ENCODE data around the gene TEX35.

Gene TEX35

DNA sequence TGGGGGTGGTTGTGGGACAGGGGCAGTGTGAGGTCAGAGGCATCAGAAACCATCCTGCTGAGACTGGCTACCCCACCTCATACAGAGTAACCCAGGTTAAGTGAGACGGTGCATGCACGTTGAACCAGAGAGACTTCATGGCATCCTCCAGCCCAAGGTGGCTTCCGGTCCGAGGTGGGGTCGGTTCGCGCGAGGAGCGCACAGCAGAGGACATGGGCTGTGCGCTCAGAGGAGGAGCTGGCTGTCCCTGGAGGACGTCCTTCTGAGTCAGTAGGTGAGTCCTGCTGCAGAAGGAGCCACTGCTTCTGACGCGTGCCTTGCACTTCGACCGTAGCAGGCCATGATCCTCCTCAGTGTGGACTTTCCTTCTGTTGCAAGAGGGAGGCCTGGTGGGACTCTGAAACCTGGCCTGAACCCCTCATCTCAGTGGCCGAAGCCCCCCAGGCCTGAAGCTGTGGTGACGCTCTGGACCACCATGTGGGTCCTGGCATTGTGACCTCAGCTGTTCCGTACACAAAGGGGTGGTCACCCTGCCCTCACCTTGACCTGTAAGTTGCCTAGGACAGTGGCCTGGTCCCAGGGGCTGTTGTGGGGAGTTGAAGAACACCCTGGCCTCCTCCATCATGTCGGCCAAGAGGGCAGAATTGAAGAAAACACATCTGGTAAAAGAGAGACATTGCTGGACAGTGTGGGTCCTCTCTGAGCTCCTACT, at the start of gene TEX35:
TSS of gene TEX35 (plus strand) at position 544 of the 712 bp plus-strand sequence. CDS start at position 624, 80 bp downstream.
- no peak for DNase-seq (ENCODE audit: low spot score)

- DNase-seq (ENCODE audit: low spot score), result no peak
Observed at GRCh38 chr1:178464141-178464540, 48.8 kb upstream of the TEX35 start.

- DNase-seq (ENCODE audit: low spot score), result no peak
Observed at GRCh38 chr1:178464566-178464965, 48.3 kb upstream of the TEX35 start.

- no peak for DNase-seq (ENCODE audit: low spot score)
Observed at GRCh38 chr1:178465011-178465410, 47.9 kb upstream of the TEX35 start.

GRCh38 chr1:178467837-178468236, 45.1 kb upstream of the TEX35 start:
- DNase-seq (ENCODE audit: low spot score), result no peak

DNA sequence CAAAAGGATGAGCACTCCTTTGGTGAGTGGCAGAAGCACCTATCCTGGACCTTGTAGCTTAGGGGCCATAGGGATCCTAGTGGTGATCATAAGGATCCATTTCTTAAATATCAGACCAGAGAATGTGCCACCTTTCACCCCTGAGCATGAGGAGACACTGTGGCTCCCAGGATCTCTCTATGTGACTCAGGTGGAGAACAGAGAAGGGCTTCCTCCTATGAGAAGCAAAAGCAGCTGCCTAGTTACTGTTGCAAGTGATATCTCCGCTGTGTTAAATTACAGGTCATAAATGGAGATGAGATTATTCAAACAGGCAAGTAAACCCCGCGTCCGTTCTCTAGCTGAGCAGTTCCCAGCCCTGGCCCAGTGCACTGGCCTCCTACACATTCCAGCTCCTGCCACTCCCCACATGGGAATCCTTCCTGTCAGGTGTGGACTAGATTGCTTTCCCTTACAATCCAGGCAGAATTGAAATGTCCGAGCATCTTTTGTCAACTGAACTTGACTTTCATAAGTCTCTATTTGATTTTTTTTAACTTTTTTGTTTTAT, 42.4 kb upstream of the TEX35 start:
- DNase-seq (ENCODE audit: low spot score), result no peak

DNA sequence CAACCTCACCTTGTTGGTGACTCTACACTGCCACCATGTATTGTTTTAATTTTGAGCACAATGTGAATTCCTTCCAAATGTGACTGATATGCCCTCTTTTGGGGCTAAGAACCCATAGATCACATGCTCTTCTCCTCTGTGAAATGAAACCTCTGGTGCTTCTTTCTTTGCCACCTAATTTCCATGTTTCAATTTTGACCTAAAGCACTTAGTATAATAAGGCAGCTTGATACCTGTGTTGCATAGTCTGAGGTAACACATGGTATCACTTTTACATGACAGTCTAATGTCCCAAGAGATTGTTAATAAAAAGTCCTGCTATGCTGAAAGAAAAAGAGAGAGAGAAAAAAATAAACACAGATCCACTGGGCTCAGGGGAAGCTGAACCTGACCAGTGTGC, 40.4 kb upstream of the TEX35 start:
- no peak for DNase-seq (ENCODE audit: low spot score)

- DNase-seq (ENCODE audit: low spot score), result no peak
Observed at GRCh38 chr1:178477373-178477772, 35.5 kb upstream of the TEX35 start.

GRCh38 chr1:178477841-178478240, 35.1 kb upstream of the TEX35 start:
- DNase-seq (ENCODE audit: low spot score), result no peak

DNA sequence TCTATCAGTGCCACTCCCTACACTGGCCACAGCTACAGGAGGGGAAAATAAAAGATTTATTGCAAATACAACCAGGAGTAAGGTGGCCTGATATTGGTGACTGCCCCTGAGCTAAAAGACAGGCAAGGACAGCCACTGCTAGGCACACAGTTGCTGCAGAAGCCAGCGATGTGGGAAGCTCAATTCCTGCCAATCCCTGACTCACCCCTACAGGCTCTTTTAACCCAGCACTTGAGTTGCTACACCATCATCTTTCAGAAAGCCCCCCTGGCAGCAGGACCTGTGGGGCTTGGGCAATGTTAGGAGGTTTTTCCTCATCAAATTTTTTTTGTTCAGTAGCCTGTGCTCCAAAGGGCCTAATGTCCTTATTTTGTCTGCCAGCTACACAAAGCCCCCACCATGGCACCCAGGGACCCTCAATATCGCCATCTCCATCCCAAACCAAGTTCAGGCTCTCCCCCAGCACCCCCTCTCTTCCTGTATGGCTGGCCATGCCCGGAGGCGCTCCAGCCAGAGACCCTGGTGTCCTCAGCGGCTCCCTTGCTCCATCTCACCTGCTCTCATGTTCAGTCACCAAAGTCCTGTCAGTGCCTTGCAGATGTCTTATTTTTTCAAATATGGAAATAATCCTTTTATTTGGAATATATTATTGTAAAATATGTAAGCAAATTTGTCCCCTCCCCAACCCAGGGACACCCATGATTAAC, 29.5 kb upstream of the TEX35 start:
- DNase-seq (ENCODE audit: low spot score), result no peak

DNA sequence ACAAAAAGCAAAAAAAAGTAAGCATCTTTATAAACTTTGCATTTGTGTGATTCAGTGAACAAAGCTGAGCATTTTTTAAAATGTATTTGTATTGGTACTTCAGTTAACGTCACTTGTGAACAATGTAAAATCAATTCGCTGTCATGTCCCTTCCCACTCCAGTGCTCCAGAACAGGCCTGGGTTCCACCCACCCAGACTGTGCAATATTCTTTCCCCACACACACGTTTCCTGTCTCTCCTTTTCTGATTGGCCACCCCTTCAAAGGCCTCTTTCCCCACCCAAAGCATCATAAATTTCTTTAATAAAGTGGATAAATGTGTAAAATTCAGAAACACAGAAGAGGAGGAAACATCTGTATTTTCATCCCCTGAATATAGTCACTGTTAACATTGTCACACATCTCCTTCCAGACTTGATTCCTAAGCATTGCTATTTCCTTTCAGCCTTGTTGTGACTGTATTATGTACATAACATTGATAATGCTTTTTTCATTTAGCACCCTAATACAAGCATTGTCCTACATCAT, 28.1 kb upstream of the TEX35 start:
- DNase-seq (ENCODE audit: low spot score), result no peak

DNA sequence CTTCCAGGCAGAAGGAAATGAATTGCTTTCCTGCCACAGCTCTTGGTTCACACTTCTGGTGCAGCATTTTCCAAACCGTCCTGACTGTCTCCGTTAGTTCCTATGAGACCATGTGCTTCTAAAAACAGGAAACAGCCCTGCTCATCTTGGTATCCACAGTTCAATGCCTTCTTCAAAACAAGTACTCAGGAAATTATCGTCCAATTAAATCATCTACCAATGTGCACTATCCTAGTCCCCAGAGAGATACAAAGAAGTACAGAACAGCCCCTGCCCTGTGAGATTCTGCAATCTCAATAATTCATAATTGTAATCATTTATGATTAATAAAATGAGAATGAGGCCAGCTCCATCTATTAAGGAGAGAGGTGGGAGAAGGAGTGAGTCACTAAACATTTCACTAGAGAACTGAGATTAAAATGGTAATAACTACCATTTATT, 27.3 kb upstream of the TEX35 start:
- peak; percentile 7 for DNase-seq (ENCODE audit: low spot score)

DNA sequence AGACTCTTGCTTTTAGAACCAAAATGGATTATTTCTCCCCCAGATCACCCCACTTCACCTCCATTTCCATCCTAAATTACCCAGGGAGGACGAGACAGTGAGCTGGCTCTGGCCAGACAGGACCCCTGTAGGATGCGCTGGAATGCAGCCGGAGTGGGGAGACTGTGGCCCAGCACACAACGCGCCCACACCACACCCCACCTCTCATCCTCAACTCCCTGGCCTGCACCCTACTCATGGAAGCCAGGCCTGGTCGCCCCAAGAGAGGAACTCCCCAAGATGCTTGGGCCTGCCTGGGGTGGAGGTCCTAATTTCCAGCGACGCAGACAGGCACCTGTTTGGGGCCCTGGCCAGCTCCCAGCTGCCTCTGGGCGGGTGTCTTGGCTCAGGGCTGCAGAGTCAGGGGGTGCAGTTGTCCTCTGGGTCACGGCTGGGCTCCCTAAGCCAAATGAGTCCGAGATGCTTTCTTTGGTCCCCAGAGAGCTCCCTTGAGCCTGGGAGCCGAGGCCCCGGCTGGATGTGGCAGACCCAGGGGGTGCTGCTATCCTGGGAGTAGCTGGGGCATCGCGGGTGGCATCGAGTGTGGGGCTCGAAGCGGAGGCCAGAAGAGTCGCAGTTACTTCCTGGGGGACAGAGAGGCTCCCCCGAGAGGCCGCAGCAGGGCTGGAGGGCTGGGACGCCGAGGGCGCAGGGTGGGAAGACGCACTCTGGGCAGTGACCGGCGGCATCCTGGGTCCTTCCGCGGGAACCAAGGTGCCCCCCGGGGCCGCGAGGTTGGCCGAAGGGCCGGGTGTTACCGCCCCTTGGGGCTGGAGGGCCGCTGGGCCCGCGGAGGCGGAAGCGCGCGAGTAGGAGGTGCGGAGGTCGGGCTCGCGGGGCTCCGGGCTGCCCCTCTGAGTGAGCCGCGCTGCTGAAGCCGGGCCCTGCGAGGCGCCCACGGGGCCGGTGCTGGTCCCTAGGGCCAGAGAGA, 26.5 kb upstream of the TEX35 start:
- DNase-seq (ENCODE audit: low spot score), result peak; percentile 41

DNA sequence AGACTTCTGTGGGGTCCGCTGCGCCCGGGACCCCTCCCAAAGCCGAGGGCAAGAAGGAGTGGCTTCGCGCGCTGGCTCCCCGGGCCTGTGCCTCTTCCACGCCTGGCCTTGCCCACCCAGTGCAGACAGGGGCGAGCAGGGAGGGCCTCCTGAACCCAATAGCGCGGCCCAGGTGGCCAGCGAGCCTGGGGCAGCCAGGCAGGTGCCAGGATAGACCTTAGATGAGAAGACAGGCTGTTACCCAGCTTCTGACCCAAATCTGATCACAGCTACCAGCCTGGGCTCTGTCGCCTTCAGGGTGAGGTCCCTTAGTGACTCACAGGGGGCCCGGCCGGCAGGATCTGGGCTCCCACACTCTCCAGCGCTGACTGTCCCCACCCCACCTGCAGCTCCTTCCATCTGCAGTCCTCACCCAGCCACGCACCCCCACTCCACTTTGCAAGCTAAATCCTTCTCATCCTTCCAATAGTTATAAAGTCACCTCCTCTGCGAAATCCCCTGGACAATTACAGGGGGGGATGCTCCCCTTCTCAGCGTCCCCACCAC, 25.8 kb upstream of the TEX35 start:
- DNase-seq (ENCODE audit: low spot score), result peak; percentile 38

GRCh38 chr1:178488393-178488792, 24.5 kb upstream of the TEX35 start:
- DNase-seq (ENCODE audit: low spot score), result peak; percentile 37

- peak; percentile 8 for DNase-seq (ENCODE audit: low spot score)
Observed at GRCh38 chr1:178489399-178489798, 23.5 kb upstream of the TEX35 start.

DNA sequence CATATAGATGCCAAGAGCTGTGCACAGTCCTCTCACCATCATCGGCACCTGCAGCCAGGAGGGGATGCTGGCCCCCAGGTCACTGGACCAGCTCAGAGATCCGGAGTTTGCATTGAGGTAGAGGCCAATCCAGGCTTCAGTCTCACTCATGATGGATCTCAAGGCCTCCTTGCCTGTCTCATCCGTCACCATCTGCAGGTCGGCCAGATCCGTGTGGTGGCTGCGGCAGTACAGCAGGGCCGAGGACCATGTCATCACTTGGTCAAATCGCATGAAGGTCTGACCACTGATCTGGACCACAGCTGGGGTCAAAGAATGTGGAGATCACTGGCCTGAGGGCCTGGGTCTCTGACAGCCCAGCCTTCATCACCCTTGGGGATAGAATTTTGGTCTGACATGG, 22.8 kb upstream of the TEX35 start:
- peak; percentile 30 for DNase-seq (ENCODE audit: low spot score)

GRCh38 chr1:178490967-178491366, 21.9 kb upstream of the TEX35 start:
- DNase-seq (ENCODE audit: low spot score), result no peak

- DNase-seq (ENCODE audit: low spot score), result no peak
Observed at GRCh38 chr1:178491721-178492120, 21.2 kb upstream of the TEX35 start.

GRCh38 chr1:178492341-178492740, 20.6 kb upstream of the TEX35 start:
- no peak for DNase-seq (ENCODE audit: low spot score)

- DNase-seq (ENCODE audit: low spot score), result peak; percentile 18
Observed at GRCh38 chr1:178493301-178493741, 19.6 kb upstream of the TEX35 start.

All from ecto neural progenitor cell (in vitro differentiated cells).